Measurements from ENCODE around the gene FAM53C.

Gene FAM53C

GRCh38 chr5:138351056-138351455 lies 13.0 kb downstream of the FAM53C start:
- H3K4me3 ChIP-seq (ENCODE audit: low read depth, low read length), result no peak overlapping the region
- no peak for TF ChIP-seq CTCF (IDR thresholded peaks at IDR 0.05; ENCODE audit: borderline replicate concordance, insufficient read depth, low read depth, low read length)

DNA sequence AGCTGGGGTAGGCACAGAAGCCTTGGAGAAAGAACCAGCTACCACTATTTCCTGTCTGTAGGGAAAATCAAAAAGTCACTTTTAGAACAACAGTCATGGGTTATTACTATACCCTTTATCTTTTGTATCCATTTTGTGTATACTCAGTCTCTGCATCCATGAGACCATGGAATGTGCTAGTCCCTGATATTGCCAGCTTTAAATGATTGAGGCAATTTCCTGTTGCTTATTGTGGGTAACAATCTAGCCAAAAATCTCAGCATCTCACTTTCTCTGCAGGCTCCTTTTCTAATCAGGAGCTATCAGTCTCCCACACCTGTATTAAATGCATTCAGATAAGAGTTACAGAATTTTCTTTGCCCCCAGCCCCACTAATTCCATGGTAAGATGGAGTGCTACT lies 13.5 kb downstream of the FAM53C start:
- H3K4me3 ChIP-seq (ENCODE audit: low read depth, low read length), result no peak overlapping the region
- TF ChIP-seq CTCF (IDR thresholded peaks at IDR 0.05; ENCODE audit: borderline replicate concordance, insufficient read depth, low read depth, low read length), result no peak

DNA sequence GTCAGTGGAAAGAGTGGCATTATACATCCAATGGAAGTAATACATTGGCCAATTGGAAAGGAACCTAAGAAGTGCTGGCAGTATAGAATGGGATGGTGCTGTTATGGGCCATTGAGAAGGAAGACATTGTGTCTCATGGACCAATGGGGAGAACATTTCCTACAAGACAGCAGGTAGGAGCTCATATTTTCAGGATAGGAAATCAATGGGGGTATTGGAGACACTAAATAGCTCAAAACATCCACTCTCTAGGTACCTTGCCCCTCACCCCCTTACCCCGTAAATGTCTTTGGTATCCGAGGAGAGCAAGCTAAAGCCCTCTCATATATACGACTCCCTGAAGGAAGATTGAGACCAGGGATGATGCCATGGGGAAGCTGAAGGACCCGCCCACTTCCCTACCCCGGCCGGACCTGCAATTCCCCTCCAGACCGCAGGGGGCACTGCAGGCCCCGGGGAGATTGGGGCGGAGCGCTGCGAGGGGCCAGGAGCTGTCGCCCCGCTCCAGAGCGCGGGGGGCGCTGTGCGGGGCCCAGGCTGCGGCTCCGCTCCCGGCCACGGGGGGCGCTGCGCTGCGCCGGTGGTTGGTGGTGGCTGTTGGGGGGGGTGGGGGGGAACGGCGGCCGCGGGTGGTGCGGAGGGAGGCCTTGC lies 14.1 kb downstream of the FAM53C start, which contains the start of gene KDM3B:
Gene KDM3B (plus strand): TSS at position 615 of the 651 bp plus-strand sequence. CDS start 111 bp downstream, outside the sequence.
- TF ChIP-seq CTCF (IDR thresholded peaks at IDR 0.05; ENCODE audit: borderline replicate concordance, insufficient read depth, low read depth, low read length), result peak; percentile 100
- H3K4me3 ChIP-seq (ENCODE audit: low read depth, low read length), result peak within 1 kb of the TSS; percentile 95

GRCh38 chr5:138352722-138353559 lies 14.9 kb downstream of the FAM53C start:
- H3K4me3 ChIP-seq (ENCODE audit: low read depth, low read length), result peak overlapping the region; percentile 95
- peak; percentile 56 for TF ChIP-seq CTCF (IDR thresholded peaks at IDR 0.05; ENCODE audit: borderline replicate concordance, insufficient read depth, low read depth, low read length)

DNA sequence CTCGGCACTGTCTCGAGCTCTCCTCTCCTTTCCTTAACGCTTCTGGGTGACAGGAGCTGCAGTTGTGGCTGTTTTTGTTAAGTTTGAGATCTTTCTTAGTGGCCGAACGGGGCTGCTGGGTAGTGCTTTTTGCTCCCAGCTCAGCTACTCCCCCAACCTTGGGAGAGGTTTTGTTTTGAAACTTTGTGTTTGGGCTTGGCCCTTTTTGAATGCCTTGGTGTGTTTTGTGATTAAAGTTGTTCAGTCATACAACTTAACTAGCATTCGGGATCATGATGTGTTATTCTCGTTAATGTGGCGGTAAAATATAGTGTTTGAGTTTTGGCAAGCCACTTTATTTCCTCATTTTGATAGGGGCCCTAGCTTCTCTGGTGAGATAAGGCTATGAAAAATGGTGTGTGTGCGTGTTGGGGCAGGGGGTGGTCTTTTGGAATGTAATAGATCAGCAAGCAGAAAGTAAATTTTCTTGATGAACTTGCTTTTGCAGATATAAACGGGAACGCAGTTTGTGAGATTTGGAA lies 15.6 kb downstream of the FAM53C start:
- TF ChIP-seq CTCF (IDR thresholded peaks at IDR 0.05; ENCODE audit: borderline replicate concordance, insufficient read depth, low read depth, low read length), result no peak
- peak overlapping the region; percentile 95 for H3K4me3 ChIP-seq (ENCODE audit: low read depth, low read length)

DNA sequence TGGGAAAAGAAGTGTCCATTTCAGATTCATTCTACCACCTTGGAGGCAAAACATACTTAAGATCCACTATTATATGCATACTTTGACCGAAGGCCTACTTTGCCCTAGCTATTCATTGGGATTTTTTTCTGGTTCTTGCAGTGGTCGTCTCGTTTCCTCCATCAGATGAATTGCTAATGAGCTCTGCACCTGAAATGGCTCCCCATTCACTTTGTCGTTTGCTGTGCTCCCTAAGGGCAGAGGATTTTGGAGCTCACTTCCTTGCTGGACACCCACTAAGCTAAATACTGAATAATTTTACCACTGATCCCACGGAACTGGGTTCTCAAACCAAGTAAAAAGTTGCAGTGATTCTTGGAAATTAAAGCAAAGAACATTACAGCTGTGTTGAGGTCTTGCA lies 16.3 kb downstream of the FAM53C start:
- H3K4me3 ChIP-seq (ENCODE audit: low read depth, low read length), result peak overlapping the region; percentile 95
- no peak for TF ChIP-seq CTCF (IDR thresholded peaks at IDR 0.05; ENCODE audit: borderline replicate concordance, insufficient read depth, low read depth, low read length)
